ENCODE data around the gene MTRF1L. TPM values are rescaled to one million over a fixed set of nuclear protein-coding genes. Genes with fewer than 3 reads are reported as not detected.
"Not testable (repeated sequence)": the region's sequence is repeated elsewhere in the genome, so short reads cannot be mapped to it uniquely, and the experiment has no call there.

Gene MTRF1L
- polyA plus RNA-seq, 1 donor, result 15.7 TPM

GRCh38 chr6:153013438-153013837 is 10.9 kb upstream of the MTRF1L start:
- Histone ChIP-seq H3K4me3 (ENCODE audit: low read length) (no peak overlapping the region), H3K36me3 (ENCODE audit: control insufficient read depth, insufficient read depth, low read length) (no peaks in the 10 kb centered on the region), H3K9me3 (ENCODE audit: control insufficient read depth, low read depth, low read length) (no peaks in the 10 kb centered on the region), H3K4me1 (ENCODE audit: control insufficient read depth, insufficient read depth, low read length) (no peaks in the 10 kb centered on the region), H3K27ac (ENCODE audit: low read length) (no peak overlapping the region), H3K27me3 (ENCODE audit: control insufficient read depth, insufficient read depth, low read length) (no peaks in the 10 kb centered on the region)
- DNase-seq, result no peak
- WGBS (ENCODE audit: insufficient coverage, low lambda C conversion rate), result no CpG with 5 or more reads among the region's 2 CpGs

DNA sequence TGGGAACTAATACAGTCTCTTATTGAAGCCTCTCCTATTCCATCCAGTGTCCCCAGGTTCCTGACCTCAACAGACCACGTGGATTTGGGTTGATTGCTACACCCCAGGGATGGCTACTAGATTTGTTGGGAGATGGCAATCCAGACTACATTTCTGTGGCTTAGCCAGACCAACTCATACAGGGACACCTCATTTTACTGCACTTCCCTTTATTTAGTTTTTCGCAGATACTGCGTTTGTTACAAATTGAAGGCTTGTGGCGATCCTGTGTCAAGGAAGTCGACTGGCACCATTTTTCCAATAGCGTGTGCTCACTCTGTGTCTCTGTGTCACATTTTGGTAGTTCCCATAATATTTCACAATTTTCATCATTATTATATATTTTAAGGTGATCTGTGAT is 10.3 kb upstream of the MTRF1L start:
- Histone ChIP-seq H3K27ac (ENCODE audit: low read length) (no peak overlapping the region), H3K4me3 (ENCODE audit: low read length) (no peak overlapping the region), H3K36me3 (ENCODE audit: control insufficient read depth, insufficient read depth, low read length) (no peaks in the 10 kb centered on the region), H3K27me3 (ENCODE audit: control insufficient read depth, insufficient read depth, low read length) (no peaks in the 10 kb centered on the region), H3K9me3 (ENCODE audit: control insufficient read depth, low read depth, low read length) (no peaks in the 10 kb centered on the region), H3K4me1 (ENCODE audit: control insufficient read depth, insufficient read depth, low read length) (no peaks in the 10 kb centered on the region)
- no peak for DNase-seq
- WGBS (ENCODE audit: insufficient coverage, low lambda C conversion rate), result 90% methylated on average over 5 of the region's 6 CpGs

- Histone ChIP-seq H3K36me3 (ENCODE audit: control insufficient read depth, insufficient read depth, low read length) (no peaks in the 10 kb centered on the region), H3K27me3 (ENCODE audit: control insufficient read depth, insufficient read depth, low read length) (no peaks in the 10 kb centered on the region), H3K27ac (ENCODE audit: low read length) (peak overlapping the region; percentile 89), H3K4me1 (ENCODE audit: control insufficient read depth, insufficient read depth, low read length) (peaks cover 5% of the 10 kb centered on the region), H3K9me3 (ENCODE audit: control insufficient read depth, low read depth, low read length) (no peaks in the 10 kb centered on the region), H3K4me3 (ENCODE audit: low read length) (peak overlapping the region; percentile 77)
- no CpG with 5 or more reads among the region's 6 CpGs for WGBS (ENCODE audit: insufficient coverage, low lambda C conversion rate)
- peak in 1 of 2 donors; percentile 14 for DNase-seq
These were observed 819 bp upstream of the MTRF1L start for GRCh38 chr6:153003366-153003690.

- Histone ChIP-seq H3K4me1 (ENCODE audit: control insufficient read depth, insufficient read depth, low read length) (peaks cover 5% of the 10 kb centered on the region), H3K27ac (ENCODE audit: low read length) (peak overlapping the region; percentile 65), H3K27me3 (ENCODE audit: control insufficient read depth, insufficient read depth, low read length) (no peaks in the 10 kb centered on the region), H3K4me3 (ENCODE audit: low read length) (peak overlapping the region; percentile 77), H3K36me3 (ENCODE audit: control insufficient read depth, insufficient read depth, low read length) (peaks cover 9% of the 10 kb centered on the region), H3K9me3 (ENCODE audit: control insufficient read depth, low read depth, low read length) (no peaks in the 10 kb centered on the region)
- WGBS (ENCODE audit: insufficient coverage, low lambda C conversion rate), result 7% methylated on average over 3 of the region's 31 CpGs
- peak; percentile 3 to 55 for DNase-seq
These were observed 519 bp downstream of the MTRF1L start for GRCh38 chr6:153001767-153002612.

DNA sequence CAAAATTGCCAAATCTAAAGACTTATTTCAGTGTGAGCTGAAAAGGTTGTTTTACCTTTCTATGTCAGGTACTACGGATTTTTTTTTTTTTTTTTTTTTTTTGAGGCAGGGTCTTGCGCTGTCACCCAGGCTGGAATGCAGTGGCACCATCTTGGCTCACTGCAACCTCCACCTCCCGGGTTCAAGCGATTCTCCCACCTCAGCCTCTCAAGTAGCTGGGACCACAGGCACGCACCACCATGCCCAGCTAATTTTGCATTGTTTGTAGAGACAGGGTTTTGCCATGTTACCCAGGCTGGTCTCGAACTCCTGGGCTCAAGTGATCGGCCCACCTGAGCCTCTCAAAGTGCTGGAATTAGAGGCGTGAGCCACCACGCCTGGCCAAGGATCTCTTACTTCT is 1.7 kb downstream of the MTRF1L start:
- not testable (repeated sequence) for H3K4me1 ChIP-seq (ENCODE audit: control insufficient read depth, insufficient read depth, low read length); H3K27ac ChIP-seq (ENCODE audit: low read length); DNase-seq; H3K9me3 ChIP-seq (ENCODE audit: control insufficient read depth, low read depth, low read length); H3K27me3 ChIP-seq (ENCODE audit: control insufficient read depth, insufficient read depth, low read length); H3K4me3 ChIP-seq (ENCODE audit: low read length)
- no CpG with 5 or more reads among the region's 9 CpGs for whole genome bisulfite sequencing (ENCODE audit: insufficient coverage, low lambda C conversion rate)
- peaks cover 12% of the 10 kb centered on the region for H3K36me3 ChIP-seq (ENCODE audit: control insufficient read depth, insufficient read depth, low read length)

DNA sequence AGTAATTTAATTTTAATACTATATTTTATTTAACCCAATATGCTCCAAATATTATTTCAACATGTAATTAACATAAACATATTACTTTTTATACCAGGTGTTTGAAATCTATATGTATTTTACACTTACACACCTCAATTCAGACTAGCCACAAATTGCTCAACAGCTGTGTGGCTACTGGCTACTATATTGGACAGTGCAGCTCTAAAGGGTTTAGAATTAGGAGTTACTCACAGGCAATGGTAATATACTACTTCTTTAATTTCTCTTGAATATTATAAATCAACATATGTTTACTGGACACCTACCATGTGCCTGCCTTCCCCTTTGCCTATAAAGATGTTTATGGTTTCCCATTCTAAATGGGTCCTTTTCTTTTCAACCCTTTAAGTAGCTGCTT is 2.3 kb downstream of the MTRF1L start:
- H3K4me1 ChIP-seq (ENCODE audit: control insufficient read depth, insufficient read depth, low read length), result peaks cover 5% of the 10 kb centered on the region
- no peaks in the 10 kb centered on the region for H3K27me3 ChIP-seq (ENCODE audit: control insufficient read depth, insufficient read depth, low read length)
- no peak overlapping the region for H3K4me3 ChIP-seq (ENCODE audit: low read length)
- H3K27ac ChIP-seq (ENCODE audit: low read length), result no peak overlapping the region
- no peak for DNase-seq
- H3K9me3 ChIP-seq (ENCODE audit: control insufficient read depth, low read depth, low read length), result no peaks in the 10 kb centered on the region
- peaks cover 12% of the 10 kb centered on the region for H3K36me3 ChIP-seq (ENCODE audit: control insufficient read depth, insufficient read depth, low read length)

DNA sequence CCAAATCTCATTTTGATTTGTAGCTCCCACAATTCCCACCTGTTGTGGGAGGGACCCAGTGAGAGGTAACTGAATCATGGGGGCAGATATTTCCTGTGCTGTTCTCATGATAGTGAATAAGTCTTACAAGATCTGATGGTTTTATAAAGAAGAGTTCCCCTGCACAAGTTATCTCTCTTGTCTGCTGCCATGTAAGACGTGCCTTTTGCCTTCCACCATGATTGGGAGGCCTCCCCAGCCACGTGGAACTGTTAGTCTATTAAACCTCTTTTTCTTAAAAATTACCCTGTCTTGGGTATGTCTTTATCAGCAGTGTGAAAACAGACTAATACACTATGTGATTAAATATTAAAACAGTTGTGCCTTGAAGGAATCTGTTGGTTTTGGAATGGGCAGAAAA is 3.0 kb downstream of the MTRF1L start:
- not testable (repeated sequence) for DNase-seq; H3K4me3 ChIP-seq (ENCODE audit: low read length); H3K27me3 ChIP-seq (ENCODE audit: control insufficient read depth, insufficient read depth, low read length); H3K4me1 ChIP-seq (ENCODE audit: control insufficient read depth, insufficient read depth, low read length); H3K9me3 ChIP-seq (ENCODE audit: control insufficient read depth, low read depth, low read length); H3K27ac ChIP-seq (ENCODE audit: low read length)
- WGBS (ENCODE audit: insufficient coverage, low lambda C conversion rate), result no CpG with 5 or more reads among the region's 2 CpGs
- peaks cover 12% of the 10 kb centered on the region for H3K36me3 ChIP-seq (ENCODE audit: control insufficient read depth, insufficient read depth, low read length)

GRCh38 chr6:152993847-152994246 is 8.7 kb downstream of the MTRF1L start:
- no peaks in the 10 kb centered on the region for H3K4me1 ChIP-seq (ENCODE audit: control insufficient read depth, insufficient read depth, low read length)
- H3K9me3 ChIP-seq (ENCODE audit: control insufficient read depth, low read depth, low read length), result no peaks in the 10 kb centered on the region
- H3K4me3 ChIP-seq (ENCODE audit: low read length), result no peak overlapping the region
- DNase-seq, result no peak
- H3K27me3 ChIP-seq (ENCODE audit: control insufficient read depth, insufficient read depth, low read length), result no peaks in the 10 kb centered on the region
- H3K36me3 ChIP-seq (ENCODE audit: control insufficient read depth, insufficient read depth, low read length), result peaks cover 34% of the 10 kb centered on the region
- H3K27ac ChIP-seq (ENCODE audit: low read length), result no peak overlapping the region

DNA sequence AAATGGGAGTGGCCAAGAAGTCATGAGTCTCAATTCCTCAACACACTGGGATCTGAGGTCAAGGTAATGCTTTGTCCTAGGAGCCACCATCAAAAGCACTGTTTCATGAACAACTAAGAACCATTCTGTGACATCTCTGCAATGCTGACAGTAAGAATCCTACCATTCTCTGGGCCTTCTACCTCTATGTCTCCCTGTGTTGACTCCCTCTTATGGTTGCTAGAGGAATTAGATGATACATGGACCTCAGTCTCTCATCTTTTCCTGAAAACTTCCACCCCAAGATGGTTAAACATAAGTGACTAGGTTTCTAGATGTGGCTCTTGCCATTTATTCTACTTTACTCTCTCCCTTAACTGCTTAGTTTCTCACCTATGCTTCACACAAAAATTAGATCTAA is 9.1 kb downstream of the MTRF1L start:
- Histone ChIP-seq H3K4me1 (ENCODE audit: control insufficient read depth, insufficient read depth, low read length) (no peaks in the 10 kb centered on the region), H3K27me3 (ENCODE audit: control insufficient read depth, insufficient read depth, low read length) (no peaks in the 10 kb centered on the region), H3K36me3 (ENCODE audit: control insufficient read depth, insufficient read depth, low read length) (peaks cover 34% of the 10 kb centered on the region), H3K4me3 (ENCODE audit: low read length) (no peak overlapping the region), H3K27ac (ENCODE audit: low read length) (no peak overlapping the region), H3K9me3 (ENCODE audit: control insufficient read depth, low read depth, low read length) (no peaks in the 10 kb centered on the region)
- DNase-seq, result no peak

DNA sequence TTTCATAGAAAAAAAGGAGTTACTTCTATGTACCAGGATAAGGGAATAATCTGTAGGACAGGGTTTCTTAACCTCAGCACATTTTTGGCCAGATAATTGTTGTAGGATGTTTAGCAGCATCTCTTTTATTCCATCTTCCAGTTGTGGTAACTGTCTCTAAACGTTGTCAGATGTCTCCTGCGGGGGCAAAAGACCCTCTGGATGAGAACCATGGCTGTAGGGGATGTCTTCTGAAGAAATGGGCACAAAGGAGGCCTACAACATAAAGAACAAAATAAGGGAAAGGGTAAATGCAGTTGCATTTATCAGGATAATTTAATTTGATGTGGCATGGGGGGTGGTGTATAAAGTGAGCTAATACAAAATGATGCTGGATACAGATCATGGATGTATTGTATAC is 15.5 kb downstream of the MTRF1L start:
- peaks cover 8% of the 10 kb centered on the region for H3K36me3 ChIP-seq (ENCODE audit: control insufficient read depth, insufficient read depth, low read length)
- 80% methylated on average over 1 of the region's 2 CpGs for WGBS (ENCODE audit: insufficient coverage, low lambda C conversion rate)
- no peak for DNase-seq
- no peak overlapping the region for H3K27ac ChIP-seq (ENCODE audit: low read length)
- no peak overlapping the region for H3K4me3 ChIP-seq (ENCODE audit: low read length)
- peaks cover 5% of the 10 kb centered on the region for H3K4me1 ChIP-seq (ENCODE audit: control insufficient read depth, insufficient read depth, low read length)
- H3K9me3 ChIP-seq (ENCODE audit: control insufficient read depth, low read depth, low read length), result no peaks in the 10 kb centered on the region
- H3K27me3 ChIP-seq (ENCODE audit: control insufficient read depth, insufficient read depth, low read length), result no peaks in the 10 kb centered on the region

DNA sequence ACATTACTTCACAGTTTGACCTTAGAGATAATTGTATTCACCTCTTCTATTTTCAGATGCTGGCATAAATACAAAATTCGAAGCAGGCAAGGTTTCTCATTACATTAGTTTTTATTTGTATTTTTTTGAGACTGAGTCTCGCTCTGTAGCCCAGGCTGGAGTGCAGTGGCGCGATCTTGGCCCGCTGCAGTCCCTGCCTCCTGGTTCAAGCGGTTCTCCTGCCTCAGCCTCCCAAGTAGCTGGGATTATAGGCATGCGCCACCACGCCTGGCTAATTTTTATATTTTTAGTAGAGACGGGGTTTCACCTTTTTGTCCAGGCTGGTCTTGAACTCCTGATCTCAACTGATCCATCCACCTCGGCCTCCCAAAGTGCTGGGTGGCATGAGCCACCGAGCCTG is 17.2 kb downstream of the MTRF1L start:
- H3K27ac ChIP-seq (ENCODE audit: low read length); H3K4me1 ChIP-seq (ENCODE audit: control insufficient read depth, insufficient read depth, low read length); H3K27me3 ChIP-seq (ENCODE audit: control insufficient read depth, insufficient read depth, low read length); H3K9me3 ChIP-seq (ENCODE audit: control insufficient read depth, low read depth, low read length); H3K36me3 ChIP-seq (ENCODE audit: control insufficient read depth, insufficient read depth, low read length); H3K4me3 ChIP-seq (ENCODE audit: low read length); DNase-seq: not testable (repeated sequence)
- no CpG with 5 or more reads among the region's 11 CpGs for whole genome bisulfite sequencing (ENCODE audit: insufficient coverage, low lambda C conversion rate)
